BLaER1 treated with 17β-estradiol and CSF1 and Interleukin-3, amounts not matched to agents 10 nM and 100 nM (cell line): Measurements from ENCODE around the gene DRP2.

Experiments
- H3K27ac ChIP-seq, 11 experiments: shearing (Covaris generic); formaldehyde crosslinking; 2 replicates each; pipeline ENCODE4 v1.8.1; 2022
- H3K27me3 ChIP-seq, 11 experiments: shearing (Covaris generic); formaldehyde crosslinking; 2 replicates each; pipeline ENCODE4 v1.8.1; 2022
- H3K36me3 ChIP-seq, 11 experiments: shearing (Covaris generic); formaldehyde crosslinking; 2 replicates each; pipeline ENCODE4 v1.8.1; 2022
- H3K4me1 ChIP-seq, 10 experiments: shearing (Covaris generic); formaldehyde crosslinking; 2 replicates each; pipeline ENCODE4 v1.8.1; 2022
- H3K4me2 ChIP-seq, 11 experiments: shearing (Covaris generic); formaldehyde crosslinking; 2 replicates each; pipeline ENCODE4 v1.8.1; 2022
- H3K4me3 ChIP-seq, 10 experiments: shearing (Covaris generic); formaldehyde crosslinking; 2 replicates each; pipeline ENCODE4 v1.8.1; 2022
- H3K9ac ChIP-seq, 11 experiments: shearing (Covaris generic); formaldehyde crosslinking; 2 replicates each; pipeline ENCODE4 v1.8.1; 2022
- H3K9me3 ChIP-seq, 11 experiments: shearing (Covaris generic); formaldehyde crosslinking; replicated peaks in 1 of 11; 2 replicates each; pipeline ENCODE4 v1.8.1; 2022
- H4K20me1 ChIP-seq, 11 experiments: shearing (Covaris generic); formaldehyde crosslinking; 2 replicates each; pipeline ENCODE4 v1.8.1; 2022
- Cebpa-rat ChIP-seq, 11 experiments: shearing (Covaris generic); IDR thresholded peaks; 2 replicates each; pipeline ENCODE4 v1.8.1; 2022

DRP2 gene

DNA sequence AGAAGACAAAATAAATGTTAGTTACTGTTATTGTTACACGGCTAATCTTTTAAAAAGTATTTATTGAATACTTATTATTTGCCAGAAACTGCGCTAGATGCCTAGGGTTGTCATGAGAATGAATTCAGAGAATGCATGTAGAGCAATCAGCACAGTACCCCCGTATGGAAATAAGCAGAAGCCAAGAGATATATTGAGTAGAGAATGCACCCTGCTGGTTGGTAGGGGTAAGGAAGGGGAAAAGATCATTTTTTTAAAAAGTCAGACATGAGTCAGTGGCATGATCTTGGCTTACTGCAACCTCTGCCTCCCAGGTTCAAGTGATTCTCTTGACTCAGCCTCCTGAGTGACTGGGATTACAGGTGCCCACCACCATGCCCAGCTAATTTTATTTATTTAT is 13.1 kb upstream of the DRP2 start:
- TF ChIP-seq Cebpa-rat (IDR thresholded peaks at IDR 0.05): no peak
- Histone ChIP-seq H3K4me2 (no peak overlapping the region), H3K4me1 (peaks cover 0 to 11% (median 3%) of the 10 kb centered on the region in 10 experiments; a peak in 4 of 20 replicates), H4K20me1 (no peaks in the 10 kb centered on the region), H3K9me3 (no peaks in the 10 kb centered on the region), H3K27ac (no peak overlapping the region), H3K27me3 (no peaks in the 10 kb centered on the region), H3K36me3 (no peaks in the 10 kb centered on the region), H3K9ac (no peak overlapping the region), H3K4me3 (no peak overlapping the region)

DNA sequence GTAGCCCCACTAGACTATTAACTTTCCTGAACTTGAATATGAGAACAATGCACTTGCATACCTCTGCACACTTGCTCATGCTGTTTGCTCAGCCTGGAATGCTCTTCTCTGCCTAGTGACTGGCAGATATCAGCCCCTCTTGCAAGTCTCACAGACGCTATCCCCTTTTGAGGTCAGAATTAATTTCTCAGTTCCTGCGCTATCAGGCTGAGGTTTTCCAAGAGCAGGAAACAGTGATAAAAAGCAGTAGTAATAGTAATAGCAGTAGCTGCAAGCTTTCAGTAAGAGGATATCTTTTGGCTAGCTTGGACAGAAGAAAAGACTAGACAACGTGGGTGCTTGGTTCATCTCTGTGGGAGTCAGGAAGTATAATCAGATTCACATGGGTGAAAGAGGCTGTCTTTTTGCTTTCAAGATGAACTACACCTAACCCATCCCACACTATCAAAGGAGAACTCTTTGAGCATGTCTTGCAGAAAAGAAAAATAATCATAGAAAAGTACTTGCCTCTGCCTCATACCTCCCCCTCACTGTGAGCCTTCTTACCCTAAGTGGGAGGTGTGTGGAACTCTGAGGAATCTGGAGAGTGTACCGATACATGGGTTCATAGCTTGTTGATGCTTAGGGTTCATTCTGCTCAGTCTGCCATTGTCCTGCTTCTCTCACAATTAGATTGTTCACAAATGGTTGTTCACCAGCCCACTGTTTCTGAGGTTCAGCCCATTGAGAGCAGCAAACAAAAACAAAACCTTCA is 11.3 kb upstream of the DRP2 start:
- Histone ChIP-seq H3K27me3 (no peaks in the 10 kb centered on the region), H4K20me1 (no peaks in the 10 kb centered on the region), H3K9me3 (no peaks in the 10 kb centered on the region), H3K4me3 (no peak overlapping the region), H3K9ac (no peak overlapping the region), H3K36me3 (no peaks in the 10 kb centered on the region), H3K4me2 (peak overlapping the region in 2 of 11 experiments; percentile 10 to 23; a peak in 3 of 22 replicates), H3K4me1 (peaks cover 0 to 11% (median 3%) of the 10 kb centered on the region in 10 experiments; a peak in 4 of 20 replicates), H3K27ac (no peak overlapping the region)
- no peak for TF ChIP-seq Cebpa-rat (IDR thresholded peaks at IDR 0.05)

DNA sequence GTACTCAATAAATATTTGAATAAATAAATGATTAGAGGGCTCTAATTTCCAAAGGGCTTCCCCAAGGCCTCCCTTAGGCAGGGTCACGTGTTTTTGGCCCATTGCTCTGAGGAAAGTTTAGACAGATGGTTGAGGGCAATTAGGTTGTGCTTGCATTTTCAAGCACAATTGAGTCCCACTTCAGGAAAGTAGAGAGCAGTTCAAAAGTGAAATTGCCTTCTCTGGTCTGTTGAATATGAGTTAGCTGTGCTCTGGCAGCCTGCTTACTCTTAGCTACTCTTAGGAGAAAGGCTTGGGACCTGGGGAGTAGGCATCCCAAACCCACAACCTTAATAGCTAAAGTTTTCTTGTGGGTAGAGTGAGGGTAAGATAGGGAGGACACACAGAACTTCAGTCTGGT is 9.0 kb upstream of the DRP2 start:
- H3K4me2 ChIP-seq: no peak overlapping the region

DNA sequence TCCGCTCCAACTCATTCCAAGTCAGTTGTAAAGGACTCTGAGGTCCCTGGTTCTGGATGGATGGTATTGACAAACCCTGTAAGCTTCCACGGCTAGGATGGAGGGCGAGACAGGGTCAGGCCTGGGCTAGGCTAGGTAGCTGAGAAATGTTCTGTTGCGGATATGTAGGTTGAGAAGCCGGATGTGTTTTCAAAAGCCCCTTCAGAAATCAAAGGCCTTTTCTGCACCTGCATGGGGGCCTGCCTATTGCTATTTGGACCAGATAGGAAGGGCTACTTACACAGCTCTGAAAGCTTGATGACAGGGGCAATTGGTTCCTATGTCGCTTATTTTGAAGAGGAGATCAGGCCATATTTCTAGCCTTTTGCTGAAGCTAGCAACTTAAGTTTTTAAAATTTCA is 1.9 kb upstream of the DRP2 start:
- no peaks in the 10 kb centered on the region for H3K36me3 ChIP-seq
- no peak overlapping the region for H3K4me3 ChIP-seq
- no peak overlapping the region for H3K4me2 ChIP-seq
- no peaks in the 10 kb centered on the region for H3K27me3 ChIP-seq
- no peaks in the 10 kb centered on the region for H4K20me1 ChIP-seq
- no peak overlapping the region for H3K27ac ChIP-seq
- H3K9ac ChIP-seq: no peak overlapping the region
- H3K9me3 ChIP-seq: no peaks in the 10 kb centered on the region
- H3K4me1 ChIP-seq: peaks cover 0 to 13% (median 9%) of the 10 kb centered on the region in 10 experiments; a peak in 9 of 20 replicates
- no peak for TF ChIP-seq Cebpa-rat (IDR thresholded peaks at IDR 0.05)

More for the DNA sequence above, 9.0 kb upstream of the DRP2 start:
- no peaks in the 10 kb centered on the region for H4K20me1 ChIP-seq
- H3K36me3 ChIP-seq: no peaks in the 10 kb centered on the region
- H3K4me3 ChIP-seq: no peak overlapping the region
- no peak overlapping the region for H3K27ac ChIP-seq
- H3K4me1 ChIP-seq: peaks cover 0 to 11% (median 3%) of the 10 kb centered on the region in 10 experiments; a peak in 4 of 20 replicates
- TF ChIP-seq Cebpa-rat (IDR thresholded peaks at IDR 0.05): no peak
- H3K27me3 ChIP-seq: no peaks in the 10 kb centered on the region
- H3K9ac ChIP-seq: no peak overlapping the region
- no peaks in the 10 kb centered on the region for H3K9me3 ChIP-seq

DNA sequence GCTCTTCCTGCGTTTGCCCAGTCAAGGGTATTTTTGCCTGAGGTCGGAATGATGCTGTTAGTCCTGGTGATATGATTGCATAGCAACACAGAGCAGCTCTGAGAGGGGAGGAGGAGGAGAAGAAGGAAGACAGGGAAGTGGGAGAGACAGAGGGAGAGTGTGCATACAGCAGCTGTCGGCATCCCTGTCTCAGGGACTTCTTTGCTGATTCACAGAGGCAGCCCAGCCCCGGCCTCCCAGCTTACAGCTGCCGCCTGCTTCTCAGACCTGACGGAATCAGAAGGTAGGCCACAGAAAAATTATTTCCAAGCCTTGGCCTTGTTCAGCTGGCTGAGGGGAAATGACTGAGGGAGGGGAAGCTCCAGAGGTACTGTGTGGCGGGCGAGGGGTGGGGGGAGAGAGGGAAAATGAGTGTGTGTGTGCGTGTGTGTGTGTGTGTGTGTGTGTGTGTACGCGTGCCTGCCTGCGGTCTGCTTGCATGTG is 319 bp downstream of the DRP2 start:
- no peak for TF ChIP-seq Cebpa-rat (IDR thresholded peaks at IDR 0.05)
- H3K9me3 ChIP-seq: no peaks in the 10 kb centered on the region
- peak overlapping the region in 9 of 11 experiments; percentile 0 to 58 (median 31); a peak in 15 of 22 replicates for H3K4me2 ChIP-seq
- H4K20me1 ChIP-seq: no peaks in the 10 kb centered on the region
- H3K27me3 ChIP-seq: no peaks in the 10 kb centered on the region
- H3K4me3 ChIP-seq: no peak overlapping the region
- peak overlapping the region in 1 of 11 experiments; percentile 36; a peak in 3 of 22 replicates for H3K9ac ChIP-seq
- H3K4me1 ChIP-seq: peaks cover 0 to 13% (median 9%) of the 10 kb centered on the region in 10 experiments; a peak in 9 of 20 replicates
- H3K36me3 ChIP-seq: no peaks in the 10 kb centered on the region
- no peak overlapping the region; a peak in 1 of 22 replicates for H3K27ac ChIP-seq

DNA sequence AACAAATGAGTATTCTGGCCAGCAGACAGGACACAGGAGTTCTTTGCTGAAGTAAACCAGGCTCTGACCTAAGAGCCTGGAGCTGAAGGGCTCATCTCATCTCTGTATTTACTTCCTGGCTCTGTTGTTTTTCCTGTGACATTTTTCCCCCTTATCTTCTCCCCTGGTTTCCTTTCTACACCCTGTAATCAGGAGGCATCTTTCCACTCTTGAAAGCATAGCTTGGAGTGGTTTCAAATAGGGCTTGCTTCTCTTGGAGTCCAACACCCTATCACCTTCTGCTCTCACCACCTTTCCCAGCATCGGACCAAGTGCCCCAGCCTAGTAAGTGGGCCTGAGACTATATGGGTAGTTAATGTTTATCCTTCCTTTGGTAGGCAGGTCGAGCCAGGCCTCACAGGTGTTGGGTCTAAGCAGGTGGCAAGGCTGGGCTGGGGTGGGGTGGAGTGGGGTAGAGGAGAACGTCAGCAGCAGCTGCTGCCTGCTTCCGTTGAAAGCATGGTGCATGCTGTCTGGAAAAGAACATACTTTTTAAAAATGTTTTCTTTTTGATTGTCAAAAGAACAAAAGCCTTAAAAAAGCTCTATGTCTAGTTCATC is 1.2 kb downstream of the DRP2 start:
- TF ChIP-seq Cebpa-rat (IDR thresholded peaks at IDR 0.05): no peak
- no peaks in the 10 kb centered on the region for H4K20me1 ChIP-seq
- no peaks in the 10 kb centered on the region for H3K27me3 ChIP-seq
- no peak overlapping the region for H3K9ac ChIP-seq
- no peak overlapping the region for H3K27ac ChIP-seq
- peak overlapping the region in 7 of 11 experiments; percentile 10 to 58 (median 31); a peak in 11 of 22 replicates for H3K4me2 ChIP-seq
- H3K4me1 ChIP-seq: peaks cover 0 to 13% (median 9%) of the 10 kb centered on the region in 10 experiments; a peak in 9 of 20 replicates
- H3K4me3 ChIP-seq: no peak overlapping the region
- H3K36me3 ChIP-seq: no peaks in the 10 kb centered on the region
- H3K9me3 ChIP-seq: no peaks in the 10 kb centered on the region

DNA sequence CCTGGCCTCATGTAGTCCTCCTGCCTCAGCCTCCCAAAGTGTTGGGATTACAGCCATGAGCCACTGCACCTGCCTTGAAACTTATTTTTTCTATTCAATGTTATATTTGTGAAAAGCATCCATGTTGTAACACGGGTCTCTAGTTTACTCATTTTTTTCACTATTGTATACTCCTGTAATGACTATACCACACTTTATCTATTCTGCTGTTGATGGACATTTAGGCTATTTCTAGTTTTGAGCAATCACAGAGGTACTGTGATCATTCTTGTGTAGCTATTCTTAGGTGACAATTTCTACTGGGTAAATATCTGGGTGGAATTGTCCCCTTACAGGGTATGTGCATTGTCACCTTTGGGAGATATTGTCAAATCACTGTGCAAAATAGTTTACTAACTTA is 3.6 kb downstream of the DRP2 start:
- Histone ChIP-seq H3K36me3 (no peaks in the 10 kb centered on the region), H3K27ac (no peak overlapping the region), H3K27me3 (no peaks in the 10 kb centered on the region), H3K9me3 (no peaks in the 10 kb centered on the region), H4K20me1 (no peaks in the 10 kb centered on the region), H3K4me2 (no peak overlapping the region), H3K9ac (no peak overlapping the region), H3K4me1 (peaks cover 0 to 16% (median 9%) of the 10 kb centered on the region in 10 experiments; a peak in 10 of 20 replicates), H3K4me3 (no peak overlapping the region)
- TF ChIP-seq Cebpa-rat (IDR thresholded peaks at IDR 0.05): no peak

DNA sequence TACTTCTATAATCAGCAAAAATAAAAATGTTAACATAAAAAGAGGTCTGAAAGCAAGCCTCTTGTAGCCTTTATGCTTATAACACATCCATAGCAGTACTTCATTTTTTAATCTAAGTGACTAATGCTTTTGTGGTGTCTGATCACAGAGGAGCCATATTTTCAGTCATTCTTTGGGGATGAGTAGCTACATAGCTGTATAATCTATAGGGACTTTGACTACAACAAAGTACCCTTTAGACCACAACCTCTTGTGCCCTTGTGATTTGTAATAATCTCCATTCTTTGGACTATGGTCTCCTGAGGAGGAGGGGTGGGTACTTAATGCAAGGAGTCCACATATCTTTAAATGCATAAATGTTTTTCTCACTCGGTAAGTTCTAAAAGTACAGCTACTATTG is 9.6 kb downstream of the DRP2 start:
- Histone ChIP-seq H3K4me2 (no peak overlapping the region), H3K9me3 (no peaks in the 10 kb centered on the region), H3K27ac (no peak overlapping the region), H3K4me3 (no peak overlapping the region), H3K4me1 (peaks cover 0 to 6% (median 0%) of the 10 kb centered on the region in 10 experiments; a peak in 2 of 20 replicates), H3K36me3 (no peaks in the 10 kb centered on the region), H3K27me3 (no peaks in the 10 kb centered on the region), H4K20me1 (no peaks in the 10 kb centered on the region), H3K9ac (no peak overlapping the region)
- no peak for TF ChIP-seq Cebpa-rat (IDR thresholded peaks at IDR 0.05)

DNA sequence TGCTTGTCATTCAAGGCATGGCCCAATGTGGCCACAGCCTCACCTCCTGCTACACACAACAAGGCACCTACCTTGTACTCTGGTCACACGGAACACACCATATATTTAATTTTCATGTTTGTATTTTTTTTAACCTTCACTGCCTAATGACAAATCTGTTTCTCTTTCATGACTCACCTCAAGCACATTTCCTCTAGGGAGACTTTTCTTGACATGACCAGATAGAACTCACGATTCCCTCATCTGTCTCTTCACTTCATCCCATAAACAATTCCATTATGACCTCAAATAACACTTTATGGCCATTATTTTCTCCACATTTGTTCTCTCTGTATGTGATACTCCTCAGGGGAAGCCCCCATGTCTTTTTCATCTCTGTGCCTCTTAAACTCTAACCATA is 11.1 kb downstream of the DRP2 start:
- H3K27ac ChIP-seq: no peak overlapping the region
- no peaks in the 10 kb centered on the region for H3K27me3 ChIP-seq
- no peak for TF ChIP-seq Cebpa-rat (IDR thresholded peaks at IDR 0.05)
- no peaks in the 10 kb centered on the region for H3K9me3 ChIP-seq
- peaks cover 0 to 6% (median 0%) of the 10 kb centered on the region in 10 experiments; a peak in 2 of 20 replicates for H3K4me1 ChIP-seq
- no peak overlapping the region for H3K4me2 ChIP-seq
- H4K20me1 ChIP-seq: no peaks in the 10 kb centered on the region
- H3K9ac ChIP-seq: no peak overlapping the region
- no peaks in the 10 kb centered on the region for H3K36me3 ChIP-seq
- no peak overlapping the region for H3K4me3 ChIP-seq
